Measurements from ENCODE around the gene JARID2.

JARID2 gene

GRCh38 chr6:15372932-15373331, 127.1 kb downstream of the JARID2 start:
- no peak overlapping the region for H3K4me3 ChIP-seq (ENCODE audit: insufficient read depth, low read length, poor library complexity, severe bottlenecking)
- H3K27me3 ChIP-seq (ENCODE audit: low read length), result no peaks in the 10 kb centered on the region
- H3K9ac ChIP-seq (ENCODE audit: low read length), result no peak overlapping the region
- no peaks in the 10 kb centered on the region for H3K36me3 ChIP-seq (ENCODE audit: low read length)
- no peaks in the 10 kb centered on the region; the same call in 1 of the 2 replicates for H4K20me1 ChIP-seq (ENCODE audit: low read depth, low read length)
- H3K79me2 ChIP-seq (ENCODE audit: insufficient read depth, low read length), result no peaks in the 10 kb centered on the region
- H2AFZ ChIP-seq (ENCODE audit: low read depth, low read length, severe bottlenecking), result no peak overlapping the region
- no peak overlapping the region for H3K4me2 ChIP-seq (ENCODE audit: low read depth, low read length, poor library complexity, severe bottlenecking)
- no peaks in the 10 kb centered on the region for H3K9me2 ChIP-seq (replicated peaks; ENCODE audit: insufficient read depth, low read length)
- no peak overlapping the region for H3K27ac ChIP-seq (ENCODE audit: low read depth, low read length)
- no peak for TF ChIP-seq CTCF (IDR thresholded peaks at IDR 0.05; ENCODE audit: insufficient read depth, low read length, poor library complexity, severe bottlenecking)
- no peak for TF ChIP-seq EZH2phosphoT487 (conservative IDR thresholded peaks at IDR 0.05; ENCODE audit: low read length)
- no peaks in the 10 kb centered on the region for H3F3A ChIP-seq (ENCODE audit: insufficient read depth)
- H3K9me3 ChIP-seq (ENCODE audit: insufficient read depth, low read length), result no peaks in the 10 kb centered on the region

- no peak overlapping the region for H3K9ac ChIP-seq (ENCODE audit: low read length)
- no peaks in the 10 kb centered on the region for H3K79me2 ChIP-seq (ENCODE audit: insufficient read depth, low read length)
Measured at GRCh38 chr6:15374119-15374518, 128.2 kb downstream of the JARID2 start.

GRCh38 chr6:15375018-15375417, 129.1 kb downstream of the JARID2 start:
- H3K79me2 ChIP-seq (ENCODE audit: insufficient read depth, low read length), result no peaks in the 10 kb centered on the region
- no peak for TF ChIP-seq CTCF (IDR thresholded peaks at IDR 0.05; ENCODE audit: insufficient read depth, low read length, poor library complexity, severe bottlenecking)
- no peak for TF ChIP-seq EZH2phosphoT487 (conservative IDR thresholded peaks at IDR 0.05; ENCODE audit: low read length)
- H3K4me3 ChIP-seq (ENCODE audit: insufficient read depth, low read length, poor library complexity, severe bottlenecking), result no peak overlapping the region
- no peaks in the 10 kb centered on the region for H3K9me3 ChIP-seq (ENCODE audit: insufficient read depth, low read length)
- H3K36me3 ChIP-seq (ENCODE audit: low read length), result no peaks in the 10 kb centered on the region
- no peaks in the 10 kb centered on the region; the same call in 1 of the 2 replicates for H4K20me1 ChIP-seq (ENCODE audit: low read depth, low read length)
- H3K4me2 ChIP-seq (ENCODE audit: low read depth, low read length, poor library complexity, severe bottlenecking), result no peak overlapping the region
- H3F3A ChIP-seq (ENCODE audit: insufficient read depth), result no peaks in the 10 kb centered on the region
- H3K9me2 ChIP-seq (replicated peaks; ENCODE audit: insufficient read depth, low read length), result no peaks in the 10 kb centered on the region
- no peaks in the 10 kb centered on the region for H3K27me3 ChIP-seq (ENCODE audit: low read length)
- no peak overlapping the region for H3K9ac ChIP-seq (ENCODE audit: low read length)
- H3K27ac ChIP-seq (ENCODE audit: low read depth, low read length), result no peak overlapping the region
- H2AFZ ChIP-seq (ENCODE audit: low read depth, low read length, severe bottlenecking), result no peak overlapping the region

More at GRCh38 chr6:15374119-15374518, 128.2 kb downstream of the JARID2 start:
- H3K9me3 ChIP-seq (ENCODE audit: insufficient read depth, low read length), result no peaks in the 10 kb centered on the region
- no peak for TF ChIP-seq EZH2phosphoT487 (conservative IDR thresholded peaks at IDR 0.05; ENCODE audit: low read length)
- TF ChIP-seq CTCF (IDR thresholded peaks at IDR 0.05; ENCODE audit: insufficient read depth, low read length, poor library complexity, severe bottlenecking), result no peak
- no peaks in the 10 kb centered on the region; the same call in 1 of the 2 replicates for H4K20me1 ChIP-seq (ENCODE audit: low read depth, low read length)
- no peaks in the 10 kb centered on the region for H3K27me3 ChIP-seq (ENCODE audit: low read length)
- no peak overlapping the region for H3K27ac ChIP-seq (ENCODE audit: low read depth, low read length)
- no peak overlapping the region for H2AFZ ChIP-seq (ENCODE audit: low read depth, low read length, severe bottlenecking)
- no peaks in the 10 kb centered on the region for H3K36me3 ChIP-seq (ENCODE audit: low read length)
- no peaks in the 10 kb centered on the region for H3K9me2 ChIP-seq (replicated peaks; ENCODE audit: insufficient read depth, low read length)
- H3K4me3 ChIP-seq (ENCODE audit: insufficient read depth, low read length, poor library complexity, severe bottlenecking), result no peak overlapping the region
- no peaks in the 10 kb centered on the region for H3F3A ChIP-seq (ENCODE audit: insufficient read depth)
- no peak overlapping the region for H3K4me2 ChIP-seq (ENCODE audit: low read depth, low read length, poor library complexity, severe bottlenecking)

Data from SU-DHL-6 (cell line).